HG03025 (cell line): ENCODE results near the gene NSD1.

ENCODE experiments used
- ATAC-seq: cut with Tn5 transposase; IDR thresholded peaks from one replicate; pipeline ENCODE4 v1.9.1; 2021; ENCODE audit warnings: mild to moderate bottlenecking, moderate library complexity; ENCODE audit not compliant: unreplicated experiment, low FRiP score

NSD1 gene

DNA sequence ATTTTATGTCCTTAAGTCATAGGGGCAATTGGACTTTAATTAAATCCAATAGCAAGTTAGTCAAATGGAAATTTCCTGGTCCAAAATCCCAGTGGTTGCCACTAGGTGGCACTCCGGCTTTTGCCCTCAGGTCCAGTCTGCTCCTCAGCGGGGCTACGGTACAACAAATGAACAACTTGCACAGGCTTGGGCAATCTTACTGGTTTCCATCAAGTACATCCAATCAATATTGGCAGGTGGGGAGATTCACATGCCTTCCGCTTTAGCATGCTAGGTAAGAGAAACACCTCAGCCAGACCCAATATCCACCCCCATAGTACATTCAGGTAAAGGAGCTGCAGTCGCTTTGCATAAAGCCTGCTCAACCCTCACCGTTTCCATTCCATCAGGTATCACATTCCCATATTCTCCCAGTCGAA is 184.4 kb downstream of the NSD1 start:
- no peak for ATAC-seq

GRCh38 chr5:177319913-177320588 is 186.5 kb downstream of the NSD1 start:
- ATAC-seq: no peak

- no peak for ATAC-seq
Measured at GRCh38 chr5:177320879-177321278, 187.3 kb downstream of the NSD1 start.

- ATAC-seq: no peak
Measured at GRCh38 chr5:177325868-177326381, 192.4 kb downstream of the NSD1 start.

DNA sequence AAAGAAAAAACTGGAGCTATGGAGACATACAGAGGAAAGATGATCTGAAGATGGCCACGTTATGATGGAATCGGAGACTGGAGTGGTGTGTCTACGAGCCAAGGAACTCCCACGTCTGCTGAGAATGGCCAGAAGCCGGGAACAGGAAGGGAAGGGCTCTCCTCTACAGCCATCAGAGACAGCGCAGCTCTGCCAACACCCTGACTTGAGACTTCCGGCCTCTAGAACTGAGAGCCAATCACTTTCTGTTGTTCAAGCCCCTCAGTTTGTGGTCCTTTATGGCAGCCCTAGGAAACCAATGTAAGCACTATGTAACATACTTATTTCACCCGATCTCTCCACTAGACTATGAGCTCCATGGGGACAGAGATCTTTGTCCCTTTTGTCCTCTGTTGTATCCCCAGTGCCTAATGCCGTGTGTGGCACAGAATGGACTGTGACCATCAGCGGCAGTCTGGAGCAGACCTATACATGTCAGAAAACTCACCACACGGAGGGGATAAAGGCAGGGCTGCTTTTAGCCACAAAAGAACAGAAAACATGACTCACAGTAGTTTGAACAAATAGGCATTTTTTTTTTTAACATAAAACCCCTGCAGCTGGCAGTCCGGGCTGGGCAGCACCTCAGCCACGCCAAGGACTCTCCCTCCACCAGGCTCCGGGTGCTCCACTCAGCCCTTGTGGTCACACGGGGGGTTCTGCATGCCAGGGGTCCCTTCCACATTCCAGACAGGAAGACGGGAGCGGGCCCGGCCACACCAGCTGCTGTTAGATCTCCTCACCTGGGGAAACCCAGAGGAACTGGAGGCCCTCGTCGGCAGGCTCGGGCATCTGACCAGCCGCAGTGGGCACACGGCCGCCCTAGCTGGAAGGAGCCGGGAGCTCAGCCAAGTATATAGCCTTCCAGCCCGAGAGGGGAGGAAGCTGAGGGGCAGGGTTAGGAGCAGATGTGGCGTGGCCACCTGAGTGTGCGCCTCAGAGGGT is 194.3 kb downstream of the NSD1 start:
- ATAC-seq: no peak

DNA sequence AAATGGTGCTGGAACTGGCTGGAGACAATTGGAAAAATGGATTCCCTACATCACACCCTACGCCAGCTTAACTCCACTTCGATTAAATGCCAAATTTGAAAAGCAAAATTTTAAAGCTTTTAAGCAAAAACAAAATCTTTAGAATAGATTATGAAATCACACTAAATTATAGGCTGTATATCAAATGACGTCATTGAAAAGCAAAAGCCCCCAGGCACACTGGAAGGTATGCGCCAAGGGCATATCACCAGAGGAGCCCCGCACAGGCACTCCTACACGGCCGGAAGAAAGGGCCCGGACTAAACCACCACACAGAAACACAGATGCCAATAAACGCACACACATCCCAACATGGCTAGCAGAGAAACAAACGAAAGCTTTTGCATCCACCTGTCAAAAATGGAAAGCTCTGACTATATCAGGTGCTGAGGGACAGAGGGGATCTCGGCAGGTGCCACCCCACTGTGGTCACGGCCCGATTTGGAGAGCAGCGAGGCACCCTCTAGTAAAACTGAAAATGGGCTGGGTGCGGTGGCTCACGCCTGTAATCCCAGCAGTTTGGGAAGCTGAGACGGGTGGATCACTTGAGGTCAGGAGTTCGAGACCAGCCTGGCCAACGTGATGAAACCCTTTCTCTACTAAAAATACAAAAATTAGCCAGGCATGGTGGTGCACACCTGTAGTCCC is 195.1 kb downstream of the NSD1 start:
- ATAC-seq: no peak

GRCh38 chr5:177329883-177330282 is 196.3 kb downstream of the NSD1 start:
- ATAC-seq: no peak

DNA sequence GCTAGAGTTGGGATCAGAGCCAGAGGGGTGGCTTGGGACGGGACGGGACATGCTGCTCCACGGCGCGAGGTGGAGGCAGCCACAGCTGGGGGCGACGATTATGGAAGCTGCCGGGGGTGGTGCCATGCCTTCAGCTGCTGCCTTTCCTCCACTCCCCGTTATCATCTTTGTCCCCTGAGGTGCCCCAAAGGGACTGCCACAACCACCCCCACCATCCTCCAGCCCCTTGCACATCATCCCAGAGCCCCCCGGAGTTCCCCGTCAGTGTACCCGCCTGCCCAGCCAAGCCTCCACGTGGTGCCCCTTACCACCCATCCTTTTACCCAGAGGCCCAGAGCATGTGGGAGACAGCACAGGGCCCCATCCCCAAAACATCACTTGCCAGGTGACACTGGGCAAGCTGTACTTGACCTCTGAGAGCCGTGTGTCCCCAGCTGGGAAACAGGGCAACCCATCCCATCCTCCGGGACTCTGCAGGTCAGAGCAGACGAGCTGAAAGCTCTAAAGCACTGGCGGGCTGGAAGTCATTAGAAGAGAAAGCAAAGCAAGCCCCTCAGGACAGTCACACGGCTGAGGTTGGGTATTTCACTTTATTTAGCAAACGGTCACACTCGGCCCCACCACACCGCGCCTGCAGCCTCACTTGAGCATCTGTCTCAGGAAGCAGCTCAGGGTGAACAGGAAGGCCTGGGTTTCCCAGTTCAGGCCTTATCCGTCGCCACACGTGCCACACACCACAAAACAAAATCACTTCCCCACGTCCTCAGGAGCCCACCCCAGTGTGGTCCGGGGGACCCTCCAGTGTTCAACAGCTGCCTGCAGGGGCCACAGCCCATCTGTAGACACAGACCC is 197.6 kb downstream of the NSD1 start:
- no peak for ATAC-seq

DNA sequence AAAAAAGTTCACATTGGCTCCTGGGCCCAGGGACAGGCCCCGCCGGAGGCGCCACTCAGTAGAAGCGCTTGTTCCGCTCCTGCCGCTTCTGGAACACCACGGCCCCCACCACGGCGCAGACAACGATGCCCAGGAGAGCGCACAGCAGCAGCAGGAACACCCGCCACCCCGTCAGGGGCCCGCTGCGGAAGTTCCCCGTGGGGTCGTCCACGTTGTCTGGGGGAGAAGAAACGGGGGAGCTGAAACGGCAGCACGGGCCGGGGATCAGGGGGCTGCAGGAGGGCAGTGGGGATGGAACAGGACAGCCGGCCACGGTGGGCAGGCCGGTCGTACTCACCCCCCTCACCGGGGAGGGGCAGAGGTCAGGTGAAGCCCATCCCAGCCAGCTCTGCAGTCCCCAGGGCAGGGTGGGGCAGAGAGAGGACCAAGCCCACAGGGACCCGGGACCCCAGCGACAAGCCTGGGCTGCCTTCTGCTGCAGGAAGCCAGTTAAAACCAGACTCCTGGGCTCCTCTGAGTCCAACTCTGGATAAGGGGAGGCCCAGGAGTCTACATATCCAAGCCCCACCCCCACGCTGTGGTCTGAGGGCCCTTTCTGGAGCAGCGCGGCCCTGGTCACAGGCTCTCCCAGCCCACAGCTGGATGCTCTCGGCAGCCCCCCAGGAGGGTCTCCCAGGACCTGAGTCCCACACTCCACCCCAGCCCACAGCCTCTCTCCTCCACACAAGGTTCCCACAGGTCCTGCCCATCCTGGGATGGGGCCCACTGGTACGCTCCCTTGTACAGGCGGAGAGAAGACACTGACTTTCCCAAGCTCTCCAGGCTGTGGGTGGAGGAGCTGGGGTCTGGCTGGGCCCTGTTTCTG is 198.7 kb downstream of the NSD1 start:
- no peak for ATAC-seq

DNA sequence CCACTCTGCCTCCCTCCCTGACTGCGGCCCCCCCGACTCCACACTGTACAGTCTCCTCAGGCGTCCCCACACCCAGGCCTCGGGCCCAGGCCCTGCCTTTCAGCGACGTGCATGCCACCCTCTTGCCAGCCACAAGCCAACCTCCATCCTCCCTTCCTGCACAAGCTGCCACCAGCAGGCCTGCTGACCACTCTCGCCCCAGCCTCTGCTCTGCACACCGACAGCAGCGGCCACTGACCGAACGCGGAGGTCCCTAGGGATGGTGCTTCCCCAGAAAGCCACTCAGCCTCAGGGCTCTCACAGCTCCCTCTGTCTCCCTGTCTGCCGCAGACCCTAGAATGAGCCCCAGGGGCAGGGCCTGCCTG is 199.3 kb downstream of the NSD1 start:
- no peak for ATAC-seq

GRCh38 chr5:177333420-177334154 is 200.0 kb downstream of the NSD1 start:
- no peak for ATAC-seq

GRCh38 chr5:177334155-177334551 is 200.6 kb downstream of the NSD1 start:
- no peak for ATAC-seq

- ATAC-seq: no peak
Measured at GRCh38 chr5:177334781-177335700, 201.5 kb downstream of the NSD1 start.

DNA sequence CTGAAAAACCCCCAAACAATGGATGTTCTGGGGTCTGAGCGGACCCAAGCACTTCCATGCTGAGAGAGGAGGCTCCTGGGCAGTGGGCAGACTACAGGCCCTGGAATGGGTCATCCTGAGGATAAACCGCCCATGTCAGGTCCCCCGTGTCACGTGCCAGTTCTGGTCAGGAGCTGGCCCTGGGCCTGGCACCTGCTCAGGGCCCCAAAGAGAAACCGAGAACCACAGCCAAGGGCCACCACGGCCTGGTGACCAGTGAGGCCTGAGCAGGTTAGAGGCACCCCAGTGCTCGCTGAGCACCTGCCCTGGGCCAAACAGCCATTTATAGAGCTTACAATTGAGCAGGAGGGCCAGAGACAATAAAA is 202.1 kb downstream of the NSD1 start:
- no peak for ATAC-seq

GRCh38 chr5:177336112-177336511 is 202.5 kb downstream of the NSD1 start:
- ATAC-seq: no peak

- no peak for ATAC-seq
Measured at GRCh38 chr5:177336603-177337494, 203.3 kb downstream of the NSD1 start.
